Middle frontal gyrus (tissue), 1 donor: ENCODE measurements around the gene RPP14.
"Not testable (repeated sequence)": the region's sequence is repeated elsewhere in the genome, so short reads cannot be mapped to it uniquely, and the experiment has no call there.

Source experiments
- DNase-seq: peaks from one replicate; pipeline ENCODE4 v3.0.0-alpha.2; 2015; ENCODE audit warnings: low spot score; ENCODE audit errors: extremely low spot score

The RPP14 gene

DNA sequence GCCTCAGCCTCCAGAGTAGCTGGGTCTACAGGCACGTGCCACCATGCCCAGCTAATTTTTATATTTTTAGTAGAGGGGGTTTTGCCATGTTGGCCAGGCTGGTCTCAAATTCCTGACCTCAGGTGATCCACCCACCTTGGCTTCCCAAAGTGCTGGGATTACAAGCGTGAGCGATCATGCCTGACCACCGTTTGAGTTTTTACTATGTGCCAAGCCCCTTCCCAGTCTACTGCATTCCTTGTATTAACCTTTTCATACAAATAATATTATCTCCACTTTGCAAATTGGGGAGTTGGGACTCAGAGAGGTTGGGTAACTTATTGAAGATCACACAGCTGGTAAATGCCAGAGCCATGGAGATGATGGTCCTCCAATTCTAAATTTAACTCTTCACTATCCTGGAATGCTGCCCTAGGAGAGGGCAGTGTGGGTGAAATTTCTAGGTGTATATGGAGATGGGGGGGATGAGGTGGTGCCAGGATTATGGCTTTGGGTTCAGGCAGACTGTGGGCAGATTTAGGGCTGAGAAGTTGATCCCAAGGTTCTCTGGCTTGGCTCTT is 25.6 kb downstream of the RPP14 start:
- DNase-seq = no peak

GRCh38 chr3:58332575-58333188 is 26.6 kb downstream of the RPP14 start, which contains the start of gene PXK:
Gene PXK, plus strand, starts transcription at chr3:58332892. Its CDS starts 97 bp downstream, at chr3:58332989.
- DNase-seq = peak; percentile 79

DNA sequence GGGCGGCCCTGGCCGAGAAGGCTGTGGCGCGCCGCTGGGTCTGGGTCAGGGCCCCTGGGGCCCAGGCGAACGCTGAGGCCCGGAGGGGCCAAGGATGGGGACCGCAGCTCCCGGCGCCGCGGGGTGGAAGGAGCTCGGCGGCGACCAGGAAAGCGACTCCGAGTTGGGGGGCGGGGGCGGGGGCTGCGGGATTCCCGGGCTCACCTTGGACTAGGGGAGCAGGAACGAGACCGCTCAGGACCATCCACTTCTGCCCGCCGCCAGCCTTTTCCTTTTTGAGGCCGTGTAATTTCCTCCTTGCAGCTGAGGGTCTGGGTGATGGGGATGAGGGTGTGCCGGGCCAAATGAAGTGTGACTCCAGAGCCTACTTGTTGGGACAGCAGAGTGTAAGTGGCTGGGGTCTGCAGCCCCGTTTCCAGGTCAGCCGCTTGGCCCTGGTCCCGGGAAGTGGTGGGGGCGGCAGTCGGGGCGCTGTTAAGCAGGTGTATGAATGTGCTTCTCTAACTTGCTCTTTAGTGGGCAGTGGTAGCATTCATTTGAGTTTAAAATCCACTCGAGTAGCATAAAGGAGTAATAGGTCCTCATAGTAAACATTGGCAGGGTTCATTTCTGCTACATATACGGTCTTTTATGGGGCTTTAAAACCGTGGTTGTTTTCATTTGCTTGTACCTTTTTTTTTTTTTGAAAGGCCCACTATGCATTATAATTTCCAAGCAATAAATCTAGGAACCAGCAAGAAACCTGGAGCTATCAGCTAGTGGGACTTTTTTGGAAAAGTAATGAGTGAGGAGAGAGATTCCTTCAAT is 27.4 kb downstream of the RPP14 start:
- no peak for DNase-seq

GRCh38 chr3:58334013-58334321 is 27.9 kb downstream of the RPP14 start:
- peak; percentile 50 for DNase-seq

- DNase-seq = no peak
Observed at GRCh38 chr3:58334506-58334884, 28.4 kb downstream of the RPP14 start.

DNA sequence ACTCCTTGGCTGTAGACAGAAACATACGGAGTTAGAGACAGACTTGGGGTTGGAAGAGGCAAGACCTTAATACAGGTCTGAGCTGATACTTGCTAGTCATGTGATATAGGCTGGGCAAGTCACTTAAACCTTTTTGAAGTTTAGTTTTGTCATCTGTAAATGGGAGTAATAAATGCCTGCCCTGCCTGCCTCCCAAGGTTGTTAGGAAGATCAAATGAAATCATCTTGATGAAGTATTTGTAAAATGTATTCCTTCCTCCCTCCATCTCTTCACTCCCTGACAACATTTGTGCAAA is 29.6 kb downstream of the RPP14 start:
- DNase-seq = no peak

DNA sequence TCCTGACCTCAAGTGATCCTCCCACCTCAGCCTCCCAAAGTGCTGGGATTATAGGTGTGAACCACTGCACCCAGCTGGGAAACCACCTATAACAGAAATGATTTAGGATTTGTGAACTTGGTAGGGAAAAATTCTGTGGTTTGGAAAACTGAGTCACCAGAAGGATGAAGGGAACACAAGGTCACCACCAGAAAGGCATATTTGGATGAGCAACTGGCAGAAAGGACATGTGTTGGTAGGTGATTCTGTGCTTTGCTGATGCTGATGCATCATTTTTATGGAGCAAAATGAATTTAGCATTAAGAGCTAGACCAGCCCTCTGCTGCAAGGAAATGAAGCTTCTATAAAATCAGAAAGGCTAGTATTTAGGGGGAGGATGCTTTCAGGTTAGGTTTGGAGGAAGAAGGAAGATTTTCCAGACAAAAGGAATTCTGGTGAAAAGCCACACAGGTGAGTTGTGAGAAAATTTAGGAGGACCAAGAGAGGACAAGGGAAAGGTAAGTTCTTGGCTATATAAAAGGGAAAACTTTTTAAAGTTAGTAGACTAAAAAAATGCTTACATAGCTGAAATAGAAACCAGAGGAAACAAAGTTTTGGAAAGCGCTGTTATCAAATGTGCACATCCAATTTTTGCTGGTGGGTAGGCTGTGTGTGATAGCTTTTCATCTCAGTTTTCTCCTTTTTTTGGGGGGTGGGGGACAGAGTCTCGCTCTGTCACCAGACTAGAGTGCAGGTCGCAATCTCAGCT is 30.3 kb downstream of the RPP14 start:
- no peak for DNase-seq

DNA sequence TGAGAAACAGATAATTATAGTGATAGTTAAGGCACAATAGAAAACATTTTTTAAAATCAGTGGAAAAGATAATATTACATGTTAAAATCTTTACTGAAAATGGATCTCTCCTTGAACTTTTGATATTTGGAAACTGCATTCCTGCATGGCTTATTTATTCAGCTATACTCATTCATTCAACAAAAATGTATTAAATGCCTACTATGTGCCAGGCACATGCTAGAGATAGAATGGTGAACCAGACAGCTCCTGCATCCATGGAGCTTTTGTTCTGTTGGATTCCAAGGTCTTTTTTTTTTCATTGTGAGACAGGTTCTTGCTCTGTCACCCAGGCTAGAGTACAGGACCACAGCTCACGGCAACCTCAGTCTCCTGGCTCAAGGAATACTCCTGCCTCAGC is 31.1 kb downstream of the RPP14 start:
- no peak for DNase-seq

DNA sequence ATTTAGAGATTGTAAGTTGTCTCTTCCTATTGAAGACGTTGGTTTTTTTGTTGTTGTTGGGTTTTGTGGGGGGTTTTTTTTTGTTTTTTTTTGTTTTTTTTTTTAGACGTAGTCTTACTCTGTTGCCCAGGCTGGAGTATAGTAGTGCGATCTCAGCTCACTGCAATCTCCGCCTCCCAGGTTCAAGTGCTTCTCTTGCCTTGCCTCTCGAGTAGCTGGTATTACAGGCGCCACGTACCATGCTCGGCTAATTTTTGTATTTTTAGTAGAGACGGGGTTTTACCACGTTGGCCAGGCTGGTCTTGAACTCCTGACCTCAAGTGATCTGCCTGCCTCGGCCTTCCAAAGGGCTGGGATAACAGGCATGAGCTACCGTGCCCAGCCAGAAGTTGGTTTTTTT is 33.1 kb downstream of the RPP14 start:
- DNase-seq = not testable (repeated sequence)

DNA sequence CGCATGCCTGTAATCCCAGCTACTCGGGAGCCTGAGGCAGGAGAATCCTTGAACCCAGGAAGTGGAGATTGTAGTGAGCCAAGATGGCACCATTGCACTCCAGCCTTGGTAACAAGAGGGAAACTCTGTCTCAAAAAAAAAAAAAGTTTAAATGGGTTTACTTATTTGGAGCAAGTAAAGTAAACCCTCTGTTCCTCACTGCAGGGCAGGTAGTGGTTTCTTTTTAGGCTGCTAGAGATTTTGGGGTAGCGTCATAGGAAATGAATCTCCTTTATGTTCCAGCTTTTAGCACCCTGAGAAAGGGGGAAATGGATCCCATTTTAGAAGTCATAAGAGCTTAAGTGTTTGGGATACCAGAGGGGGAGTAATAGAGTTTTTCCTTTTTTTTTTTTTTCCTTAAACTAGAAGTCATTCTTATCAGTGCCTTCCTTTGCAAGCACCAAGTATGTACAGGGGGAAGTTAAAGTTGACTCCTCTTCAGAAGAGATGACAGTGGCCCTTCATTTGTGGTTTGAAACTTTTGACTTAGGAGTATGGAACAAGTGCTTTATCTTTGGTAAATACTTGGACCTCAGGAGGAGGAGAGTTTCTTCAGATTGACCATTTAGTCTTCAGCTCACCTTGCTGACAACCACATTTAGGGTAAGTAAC is 34.7 kb downstream of the RPP14 start:
- no peak for DNase-seq

DNA sequence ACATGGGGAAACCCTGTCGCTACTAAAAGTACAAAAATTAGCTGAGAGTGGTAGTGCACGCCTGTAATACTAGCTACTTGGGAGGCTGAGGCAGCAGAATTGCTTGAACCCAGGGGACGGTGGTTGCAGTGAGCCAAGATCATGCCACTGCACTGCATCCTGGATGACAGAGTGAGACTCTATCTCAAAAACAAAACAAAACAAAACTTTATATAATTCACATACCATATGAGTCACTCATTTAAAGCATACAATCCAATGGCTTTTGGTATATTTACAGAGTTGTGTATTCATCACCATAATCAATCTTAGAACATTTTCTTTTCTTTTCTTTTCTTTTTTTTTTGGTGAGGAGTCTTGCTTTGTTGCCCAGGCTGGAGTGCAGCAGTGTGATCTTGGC is 35.3 kb downstream of the RPP14 start:
- DNase-seq = no peak

- no peak for DNase-seq
Observed at GRCh38 chr3:58342676-58343075, 36.6 kb downstream of the RPP14 start.

GRCh38 chr3:58345457-58345856 is 39.4 kb downstream of the RPP14 start:
- DNase-seq = no peak

DNA sequence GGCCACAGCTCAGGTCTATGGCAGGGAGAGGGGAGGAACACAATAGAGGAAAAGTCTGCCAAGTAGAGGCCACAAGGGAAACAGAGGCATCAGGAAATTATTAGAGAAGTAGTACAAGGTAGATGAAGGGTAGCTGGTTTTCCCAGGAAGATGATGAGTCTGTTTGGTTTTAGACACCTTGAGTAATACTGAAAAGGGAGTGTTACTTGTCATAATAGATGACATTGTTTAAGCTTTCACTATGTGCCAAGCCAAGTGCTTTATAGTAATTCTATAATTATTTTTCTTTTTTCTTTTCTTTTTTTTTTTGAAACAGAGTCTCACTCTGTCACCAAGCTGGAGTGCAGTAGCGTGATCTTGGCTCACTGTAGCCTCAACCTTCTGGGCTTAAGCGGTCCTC is 40.3 kb downstream of the RPP14 start:
- DNase-seq = no peak

DNA sequence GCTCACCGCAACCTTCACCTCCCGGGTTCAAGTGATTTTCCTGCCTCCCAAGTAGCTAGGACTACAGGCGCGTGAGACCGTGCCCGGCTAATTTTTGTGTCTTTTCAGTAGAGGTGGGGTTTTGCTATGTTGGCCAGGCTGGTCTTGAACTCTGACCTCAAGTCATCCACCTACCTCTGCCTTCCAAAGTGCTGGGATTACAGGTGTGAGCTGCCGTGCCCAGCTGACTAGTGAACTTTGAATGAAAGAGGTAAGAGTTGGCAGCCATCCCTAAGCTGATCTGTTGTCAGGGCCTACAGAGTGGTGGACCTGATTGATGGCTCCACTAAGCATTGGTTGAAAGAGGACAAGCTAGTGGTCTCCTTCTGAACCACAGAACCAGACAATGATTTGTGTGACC is 41.9 kb downstream of the RPP14 start:
- DNase-seq = no peak

GRCh38 chr3:58349792-58350626 is 44.0 kb downstream of the RPP14 start:
- no peak for DNase-seq

GRCh38 chr3:58350627-58351013 is 44.6 kb downstream of the RPP14 start:
- no peak for DNase-seq

GRCh38 chr3:58351920-58352319 is 45.9 kb downstream of the RPP14 start:
- no peak for DNase-seq

- no peak for DNase-seq
Observed at GRCh38 chr3:58352626-58353025, 46.6 kb downstream of the RPP14 start.

DNA sequence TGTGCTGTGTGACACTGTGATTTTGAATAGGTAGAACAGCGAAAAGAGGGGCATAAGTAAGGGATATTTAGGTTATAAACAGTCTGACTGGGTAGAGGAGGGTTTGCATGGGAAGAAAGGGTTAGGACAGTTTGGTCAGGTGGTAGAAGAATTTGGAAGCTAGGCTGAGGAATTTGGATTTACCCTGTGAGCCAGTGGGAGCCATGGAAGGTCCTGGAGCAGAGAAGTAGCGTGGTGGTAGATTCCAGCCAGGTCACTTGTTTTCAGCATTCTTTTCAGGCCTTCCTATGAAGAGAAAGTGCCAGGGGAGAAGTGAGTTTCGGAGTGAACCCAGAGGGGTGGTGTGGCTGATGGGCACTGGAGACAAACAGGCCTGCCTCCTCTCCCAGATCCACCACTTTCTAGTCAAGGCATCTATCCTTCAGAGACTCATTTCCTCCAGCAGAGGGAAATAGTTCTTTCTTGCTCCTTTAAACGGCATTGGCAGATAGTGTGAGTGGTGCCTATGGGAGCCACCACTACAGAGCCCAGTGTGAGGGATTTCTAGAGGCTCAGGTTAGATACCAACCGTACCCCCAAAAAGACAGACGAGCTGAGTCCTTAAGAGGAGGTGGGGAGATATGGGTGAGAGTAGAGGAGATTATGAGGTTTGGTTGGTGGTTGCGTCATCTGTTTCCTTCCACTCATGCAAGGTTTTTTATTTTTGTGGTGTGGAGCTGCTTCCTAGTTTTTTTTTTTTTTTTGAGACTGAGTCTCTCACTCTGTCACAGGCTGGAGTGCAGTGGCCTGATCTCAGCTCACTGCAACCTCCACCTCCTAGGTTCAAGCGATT is 47.9 kb downstream of the RPP14 start:
- DNase-seq = no peak
